Femur (tissue), 1 donor: ENCODE measurements around the gene BIRC3.

Experiments used
- DNase-seq: peaks from one replicate; pipeline ENCODE4 v3.0.0-alpha.2; 2017

The BIRC3 gene

DNA sequence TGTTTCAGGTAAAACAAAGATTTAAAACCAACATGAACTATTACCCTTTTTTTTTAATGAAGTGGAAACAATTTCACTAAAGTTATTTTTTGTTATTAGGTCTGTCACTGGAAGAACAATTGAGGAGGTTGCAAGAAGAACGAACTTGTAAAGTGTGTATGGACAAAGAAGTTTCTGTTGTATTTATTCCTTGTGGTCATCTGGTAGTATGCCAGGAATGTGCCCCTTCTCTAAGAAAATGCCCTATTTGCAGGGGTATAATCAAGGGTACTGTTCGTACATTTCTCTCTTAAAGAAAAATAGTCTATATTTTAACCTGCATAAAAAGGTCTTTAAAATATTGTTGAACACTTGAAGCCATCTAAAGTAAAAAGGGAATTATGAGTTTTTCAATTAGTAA lies 60.6 kb downstream of the BIRC3 start:
- DNase-seq, result no peak

GRCh38 chr11:102378818-102379217 lies 61.5 kb downstream of the BIRC3 start:
- DNase-seq, result no peak

DNA sequence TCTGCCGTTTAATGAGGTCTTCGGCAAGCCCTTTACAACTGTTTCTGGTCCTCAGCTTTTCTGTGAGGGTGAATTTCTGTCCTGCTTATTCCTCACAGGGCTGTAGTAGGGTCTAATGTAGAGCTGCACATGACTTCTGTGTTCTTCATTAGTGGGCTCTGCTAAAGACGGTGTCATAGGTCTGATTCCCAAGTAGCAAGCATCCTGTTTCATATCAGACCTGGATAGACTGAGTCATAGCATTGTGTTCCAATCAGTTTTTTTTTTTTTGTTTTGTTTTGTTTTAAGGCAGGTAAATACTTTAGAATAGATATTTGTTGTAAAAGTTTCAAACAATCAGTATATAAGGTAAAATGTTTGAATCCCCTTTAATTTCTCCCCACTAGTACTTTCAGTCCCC lies 65.1 kb downstream of the BIRC3 start:
- DNase-seq, result no peak

DNA sequence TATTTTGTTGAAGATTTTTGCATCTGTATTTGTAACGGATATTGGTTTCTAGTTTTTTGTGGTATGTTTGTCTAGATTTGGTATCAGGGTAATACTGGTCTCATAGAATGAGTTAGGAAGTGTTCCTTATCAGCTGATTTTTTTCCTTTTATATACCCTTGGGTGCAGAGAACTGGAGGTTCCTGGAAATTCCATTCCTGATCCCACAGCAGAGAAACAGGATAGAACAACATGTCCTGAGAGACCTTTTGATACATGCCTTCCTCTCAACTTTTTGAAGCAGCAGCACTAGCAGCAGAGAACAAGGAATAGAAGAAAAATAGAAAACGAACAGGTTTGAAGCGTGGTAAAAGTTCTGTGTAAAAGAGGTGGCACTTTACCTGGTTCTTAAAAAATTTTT lies 66.6 kb downstream of the BIRC3 start:
- no peak for DNase-seq

DNA sequence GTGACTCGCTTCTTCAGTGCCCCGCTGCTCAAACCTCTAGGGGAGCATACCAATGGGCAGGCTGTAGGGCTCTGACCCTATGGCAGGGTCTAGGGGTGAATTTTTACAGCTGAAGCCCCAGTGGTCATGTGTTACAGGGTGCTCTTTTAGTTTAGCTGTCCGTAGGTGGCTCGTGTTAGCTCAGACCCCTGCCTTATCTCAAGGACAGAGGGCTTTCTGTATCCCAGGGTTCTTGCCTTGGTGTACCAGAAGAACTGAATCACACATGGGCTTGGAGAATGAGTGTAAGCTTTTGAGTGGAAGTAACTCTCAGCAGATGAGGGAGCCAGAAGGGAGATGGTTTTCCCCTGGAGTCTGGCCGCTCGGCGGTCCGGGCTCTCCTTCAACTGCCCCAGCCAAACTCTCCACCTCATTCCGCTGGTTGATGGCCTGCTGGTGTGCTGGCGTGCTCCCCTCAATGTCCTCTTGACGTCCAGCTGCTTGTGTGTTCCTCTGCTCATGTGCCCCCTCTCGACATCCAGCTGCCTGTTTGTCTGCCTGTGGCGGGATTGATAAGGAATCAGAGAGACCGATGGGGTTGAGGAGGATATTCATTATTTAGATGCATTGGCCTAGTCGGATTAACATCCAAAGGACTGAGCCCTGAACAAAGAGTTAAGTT lies 67.3 kb downstream of the BIRC3 start:
- DNase-seq, result no peak

- no peak for DNase-seq
Observed at GRCh38 chr11:102385085-102386007, 68.1 kb downstream of the BIRC3 start.

GRCh38 chr11:102386136-102386734 lies 69.0 kb downstream of the BIRC3 start:
- no peak for DNase-seq

- no peak for DNase-seq
Observed at GRCh38 chr11:102387043-102387781, 69.9 kb downstream of the BIRC3 start.
